ENCODE measurements around the gene PHACTR1. TPM values are rescaled to one million over a fixed set of nuclear protein-coding genes. Genes with fewer than 3 reads are reported as not detected.
A peak's percentile ranks its signal among the peaks of the same experiment; 100 is the strongest.

PHACTR1 gene
- total RNA-seq, 2 donors from 2014 or later: 6.0 to 12.9 TPM

GRCh38 chr6:12751694-12752325 lies 35.2 kb downstream of the PHACTR1 start:
- Histone ChIP-seq H3K27me3 (peaks cover 0 to 12% of the 10 kb centered on the region in 2 donors), H3K4me3 (no peak overlapping the region), H3K27ac (no peak overlapping the region), H3K9me3 (no peaks in the 10 kb centered on the region), H3K4me1 (peaks cover 7% of the 10 kb centered on the region), H3K36me3 (replicated peaks in 1 of 2; ENCODE audit: insufficient read depth in 1 of 2, low read depth in 2 of 2) (no peaks in the 10 kb centered on the region)
- DNase-seq (peak; percentile 47 to 65 (median 52)), ATAC-seq (no peak)
- intact Hi-C loops (cut with DNase I): no loop called here
- TF ChIP-seq, protein P1, sequence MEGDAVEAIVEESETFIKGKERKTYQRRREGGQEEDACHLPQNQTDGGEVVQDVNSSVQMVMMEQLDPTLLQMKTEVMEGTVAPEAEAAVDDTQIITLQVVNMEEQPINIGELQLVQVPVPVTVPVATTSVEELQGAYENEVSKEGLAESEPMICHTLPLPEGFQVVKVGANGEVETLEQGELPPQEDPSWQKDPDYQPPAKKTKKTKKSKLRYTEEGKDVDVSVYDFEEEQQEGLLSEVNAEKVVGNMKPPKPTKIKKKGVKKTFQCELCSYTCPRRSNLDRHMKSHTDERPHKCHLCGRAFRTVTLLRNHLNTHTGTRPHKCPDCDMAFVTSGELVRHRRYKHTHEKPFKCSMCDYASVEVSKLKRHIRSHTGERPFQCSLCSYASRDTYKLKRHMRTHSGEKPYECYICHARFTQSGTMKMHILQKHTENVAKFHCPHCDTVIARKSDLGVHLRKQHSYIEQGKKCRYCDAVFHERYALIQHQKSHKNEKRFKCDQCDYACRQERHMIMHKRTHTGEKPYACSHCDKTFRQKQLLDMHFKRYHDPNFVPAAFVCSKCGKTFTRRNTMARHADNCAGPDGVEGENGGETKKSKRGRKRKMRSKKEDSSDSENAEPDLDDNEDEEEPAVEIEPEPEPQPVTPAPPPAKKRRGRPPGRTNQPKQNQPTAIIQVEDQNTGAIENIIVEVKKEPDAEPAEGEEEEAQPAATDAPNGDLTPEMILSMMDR (IDR thresholded peaks at IDR 0.05): no peak
- TF ChIP-seq POLR2A (IDR thresholded peaks at IDR 0.05): no peak
- 25% methylated on average over 10 of the region's 10 CpGs for WGBS, 2 donors

- intact Hi-C loops (cut with DNase I): no loop called here
- no peaks in the 10 kb centered on the region for H3K36me3 ChIP-seq (replicated peaks in 1 of 2; ENCODE audit: insufficient read depth in 1 of 2, low read depth in 2 of 2)
- 46 to 48% methylated on average over 2 of the region's 2 CpGs for WGBS, 2 donors
- peaks cover 7% of the 10 kb centered on the region for H3K4me1 ChIP-seq
- peaks cover 0 to 10% of the 10 kb centered on the region in 2 donors for H3K27me3 ChIP-seq
- no peak for ATAC-seq
- H3K4me3 ChIP-seq: no peak overlapping the region
- no peak for TF ChIP-seq POLR2A (IDR thresholded peaks at IDR 0.05)
- TF ChIP-seq, protein P1 (IDR thresholded peaks at IDR 0.05): no peak
- DNase-seq: no peak
- no peak overlapping the region for H3K27ac ChIP-seq
- H3K9me3 ChIP-seq: no peaks in the 10 kb centered on the region
Measured at GRCh38 chr6:12753036-12753435, 36.5 kb downstream of the PHACTR1 start.

- H3K4me1 ChIP-seq: no peaks in the 10 kb centered on the region
- ATAC-seq (no peak), DNase-seq (no peak)
- intact Hi-C loops (cut with DNase I): no loop called here
- 65 to 69% methylated on average over 3 of the region's 3 CpGs for WGBS, 2 donors
- H3K9me3 ChIP-seq: no peaks in the 10 kb centered on the region
- H3K27me3 ChIP-seq: no peaks in the 10 kb centered on the region
- TF ChIP-seq, protein P1 (IDR thresholded peaks at IDR 0.05): no peak
- TF ChIP-seq POLR2A (IDR thresholded peaks at IDR 0.05): no peak
- no peaks in the 10 kb centered on the region for H3K36me3 ChIP-seq (replicated peaks in 1 of 2; ENCODE audit: insufficient read depth in 1 of 2, low read depth in 2 of 2)
- H3K4me3 ChIP-seq: no peak overlapping the region
- H3K27ac ChIP-seq: no peak overlapping the region
Measured at GRCh38 chr6:12760226-12760625, 43.7 kb downstream of the PHACTR1 start.

DNA sequence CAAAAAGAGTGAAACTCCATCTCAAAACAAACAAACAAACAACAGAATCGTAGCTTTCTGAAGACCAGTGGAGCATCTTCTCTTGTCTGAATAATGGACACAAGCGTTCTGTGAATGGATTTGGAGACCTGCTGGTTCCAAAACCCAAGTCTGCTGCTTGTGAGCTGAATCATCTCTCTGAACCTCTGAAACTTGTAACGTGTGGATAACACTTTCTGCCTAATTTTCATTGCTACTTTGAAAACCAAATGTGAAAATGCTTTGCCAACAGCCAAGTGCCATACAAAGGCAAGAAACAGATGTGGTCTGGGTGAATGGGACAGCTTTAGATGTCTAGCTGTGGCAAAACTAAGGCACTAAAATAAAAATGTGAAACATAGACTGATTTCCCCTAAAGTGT lies 44.3 kb downstream of the PHACTR1 start:
- ATAC-seq: no peak
- no peak for DNase-seq
- intact Hi-C loops (cut with DNase I): no loop called here

More for the DNA sequence above, 44.3 kb downstream of the PHACTR1 start:
- no peaks in the 10 kb centered on the region for H3K27me3 ChIP-seq
- H3K4me1 ChIP-seq: no peaks in the 10 kb centered on the region
- 45 to 67% methylated on average over 3 of the region's 3 CpGs for WGBS, 2 donors
- H3K27ac ChIP-seq: no peak overlapping the region
- TF ChIP-seq POLR2A (IDR thresholded peaks at IDR 0.05): no peak
- TF ChIP-seq, protein P1 (IDR thresholded peaks at IDR 0.05): no peak
- H3K9me3 ChIP-seq: no peaks in the 10 kb centered on the region
- no peak overlapping the region for H3K4me3 ChIP-seq
- no peaks in the 10 kb centered on the region for H3K36me3 ChIP-seq (replicated peaks in 1 of 2; ENCODE audit: insufficient read depth in 1 of 2, low read depth in 2 of 2)
